COR-L47 (cell line): Measurements from ENCODE around the gene PRIMPOL.

Experiments
- DNase-seq: peaks from one replicate; lab custom pipeline; 2025; lab: John Stamatoyannopoulos, UW

The PRIMPOL gene

DNA sequence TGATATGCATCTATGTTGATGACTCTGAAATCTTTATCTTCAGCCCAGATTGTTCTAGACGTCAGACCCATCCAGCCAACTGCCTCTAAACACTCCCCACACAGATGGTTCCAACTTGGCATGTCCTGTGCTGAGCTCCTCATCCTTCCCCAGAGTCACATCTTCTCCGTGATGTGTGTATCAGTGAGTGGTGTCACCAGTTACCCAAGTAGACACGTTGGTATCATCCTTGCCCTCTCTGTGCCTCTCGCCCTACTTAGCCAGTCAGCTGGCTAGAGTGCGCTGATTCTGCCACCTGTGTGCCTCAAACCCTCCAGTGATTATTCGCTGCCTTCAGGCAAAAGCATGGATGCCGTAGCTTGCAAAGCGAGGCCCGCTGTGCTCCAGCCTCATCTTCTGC, 18.6 kb downstream of the PRIMPOL start:
- no peak for DNase-seq

DNA sequence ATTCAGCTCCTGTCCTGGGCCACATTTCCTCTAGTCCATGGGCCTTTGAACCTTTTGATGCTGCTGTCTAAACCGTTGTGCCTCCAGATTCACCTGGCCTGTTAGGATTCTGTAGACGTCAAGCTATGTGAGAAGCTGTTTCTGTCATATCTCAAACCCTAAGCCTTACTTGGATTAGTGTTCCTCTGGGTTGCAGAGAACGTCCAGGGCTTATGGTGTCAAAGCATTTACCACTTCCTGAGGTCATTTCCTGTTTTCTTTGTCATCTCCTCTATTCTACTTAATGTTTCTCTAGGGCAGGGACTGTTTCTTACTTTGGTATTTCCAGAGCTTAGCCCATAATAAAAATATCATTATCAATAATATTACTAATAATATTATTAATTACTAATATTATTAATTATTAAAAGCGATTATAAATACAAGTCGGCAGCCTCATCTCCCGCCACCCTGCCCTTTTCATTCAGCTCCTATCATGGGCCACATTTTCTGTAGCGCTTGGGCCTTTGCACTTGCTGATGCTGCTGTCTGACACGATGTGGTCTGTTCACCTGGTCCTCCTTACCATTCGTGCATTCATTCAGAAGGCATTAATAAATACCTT, 19.1 kb downstream of the PRIMPOL start:
- DNase-seq = no peak

DNA sequence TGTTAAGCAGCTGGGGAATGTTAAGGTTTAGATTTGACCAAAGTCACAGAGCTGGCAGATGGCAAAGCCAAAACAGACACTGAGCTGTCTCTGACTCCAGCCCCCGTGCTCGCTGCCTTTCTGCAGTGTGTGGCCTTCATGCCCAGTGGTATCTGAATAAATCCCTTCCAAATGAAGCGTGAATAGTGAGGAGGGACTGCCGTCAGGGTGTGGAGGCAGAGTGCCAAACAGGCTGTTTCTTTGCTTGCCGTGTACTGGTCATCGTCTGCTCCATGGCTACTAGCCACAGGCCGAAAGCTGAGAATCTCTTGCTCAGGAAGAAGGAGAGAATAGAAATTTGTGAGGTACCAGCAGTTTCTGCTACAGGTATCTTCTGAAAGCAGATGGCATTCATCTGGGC, 19.7 kb downstream of the PRIMPOL start:
- no peak for DNase-seq

DNA sequence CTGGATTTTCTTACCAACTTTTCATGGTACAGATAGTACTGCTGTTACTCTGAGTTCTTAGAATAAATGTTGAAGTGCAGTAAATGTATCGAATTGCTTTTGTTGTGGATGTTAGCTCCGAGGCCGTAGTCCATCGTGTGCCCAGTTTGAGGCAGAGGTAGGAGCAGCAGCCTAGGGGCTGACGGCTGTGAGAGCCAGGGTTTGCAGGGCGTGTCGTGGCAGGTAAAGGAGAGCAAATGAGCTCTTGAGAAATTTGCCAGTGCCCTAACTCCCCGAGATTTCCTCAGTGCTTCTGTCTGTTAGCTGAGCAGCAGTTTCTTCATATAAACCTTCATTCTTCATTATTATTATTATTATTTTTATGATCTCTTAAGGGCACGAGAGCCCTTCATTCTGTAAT, 21.6 kb downstream of the PRIMPOL start:
- DNase-seq = no peak

DNA sequence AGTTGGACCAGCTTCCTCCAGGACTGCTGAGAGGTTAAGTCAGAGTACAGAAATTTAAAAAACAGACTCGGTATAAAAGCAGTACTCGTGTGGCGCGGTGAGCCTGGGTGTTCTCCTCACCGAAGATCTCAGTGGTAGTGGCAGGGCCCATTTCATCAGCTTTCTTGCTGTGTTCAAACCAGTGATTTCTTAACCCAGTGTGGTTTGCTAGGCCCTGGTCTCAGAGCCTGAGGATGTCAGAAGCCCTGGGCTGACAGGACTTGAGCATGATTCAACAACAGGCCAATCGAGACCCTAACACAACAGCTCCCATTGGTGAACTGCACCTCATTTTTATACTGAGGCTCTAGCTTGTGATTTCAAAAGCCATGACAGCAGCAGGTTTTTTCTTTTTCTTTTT, 23.2 kb downstream of the PRIMPOL start:
- no peak for DNase-seq

DNA sequence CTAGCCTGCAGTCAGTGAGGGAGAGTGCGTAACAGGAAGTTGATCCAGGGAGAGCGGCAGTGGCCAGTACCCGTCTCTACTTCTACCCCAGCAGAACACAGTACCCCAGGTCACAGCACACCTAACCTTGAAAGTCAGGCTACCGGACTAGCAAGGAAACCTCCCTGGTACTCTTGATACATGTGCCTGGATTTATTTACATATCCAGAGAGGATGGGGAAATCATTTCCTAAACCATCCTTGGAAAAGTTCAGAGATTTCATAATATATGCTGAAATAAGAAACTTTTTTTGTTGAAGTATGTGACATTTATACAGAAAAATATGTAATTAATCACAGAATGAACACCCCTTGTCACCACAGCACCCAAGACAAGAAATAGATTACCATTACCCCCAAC, 24.5 kb downstream of the PRIMPOL start:
- no peak for DNase-seq

DNA sequence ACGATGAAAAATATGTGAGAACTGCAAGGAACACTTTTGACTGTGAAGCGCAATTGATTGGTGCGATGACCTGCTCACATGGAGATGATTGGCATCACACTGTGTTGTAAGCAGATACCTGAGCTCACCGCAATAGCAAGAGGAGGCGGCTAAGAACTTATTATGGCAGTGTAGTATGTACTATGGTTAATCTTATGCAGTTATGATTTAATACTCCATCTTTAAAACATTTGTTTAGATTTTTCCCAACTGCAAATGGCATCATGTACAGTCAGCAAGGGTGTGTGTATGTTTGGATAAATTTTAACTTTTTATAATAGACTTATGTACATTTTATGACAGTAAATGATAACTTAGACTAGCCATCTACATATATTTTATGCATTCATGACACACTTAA, 25.5 kb downstream of the PRIMPOL start:
- DNase-seq = no peak

DNA sequence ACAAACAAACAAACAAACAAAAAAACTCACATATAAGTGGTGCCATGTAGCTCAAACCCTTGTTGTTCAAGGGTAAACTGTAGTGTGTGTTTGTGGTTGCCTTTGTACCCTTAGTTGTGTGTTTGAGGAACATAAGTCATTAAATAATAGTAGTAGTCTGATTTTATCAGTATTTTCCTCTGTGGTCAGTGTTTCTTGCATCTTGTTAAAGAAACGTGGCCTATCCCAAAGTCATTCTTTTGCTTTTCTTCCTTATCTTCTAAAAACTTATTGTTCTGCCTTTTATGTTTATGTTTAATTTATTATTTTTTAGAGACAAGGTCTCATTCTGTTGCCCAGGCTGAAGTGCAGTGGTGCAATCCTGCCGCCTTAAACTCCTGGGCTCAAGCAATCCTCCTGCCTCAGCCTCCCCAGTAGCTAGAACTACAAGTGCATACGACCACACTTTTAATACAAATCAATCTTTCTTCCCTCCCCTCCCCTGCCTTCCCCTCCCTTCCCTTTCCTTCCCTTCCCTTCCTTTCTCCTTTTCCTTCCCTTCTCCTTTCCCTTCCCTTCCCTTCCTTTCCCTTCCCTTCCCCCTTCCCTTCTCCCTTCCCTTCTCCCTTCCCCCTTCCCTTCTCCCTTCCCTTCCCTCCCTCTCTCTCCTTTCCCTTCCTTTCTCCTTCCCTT, 26.4 kb downstream of the PRIMPOL start:
- no peak for DNase-seq

DNA sequence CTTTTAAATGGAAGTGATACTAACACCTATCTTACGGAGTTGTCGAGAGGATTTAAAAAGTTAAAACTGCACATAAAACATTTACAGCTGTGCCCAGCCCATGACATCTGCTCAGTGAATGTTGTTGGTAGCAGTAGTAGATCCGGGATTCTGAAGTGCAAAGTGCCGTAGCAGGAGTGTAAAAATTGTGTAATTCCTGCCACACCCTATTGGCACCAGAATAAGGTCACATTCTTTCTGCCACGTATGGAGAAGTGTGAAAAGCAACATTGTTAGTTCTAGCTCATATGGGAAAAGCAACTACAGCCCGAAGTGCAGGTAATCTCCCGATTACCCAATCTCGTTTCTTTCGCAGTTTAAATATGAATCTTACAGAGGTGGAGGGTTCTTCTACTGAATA, 31.2 kb downstream of the PRIMPOL start:
- DNase-seq = no peak

DNA sequence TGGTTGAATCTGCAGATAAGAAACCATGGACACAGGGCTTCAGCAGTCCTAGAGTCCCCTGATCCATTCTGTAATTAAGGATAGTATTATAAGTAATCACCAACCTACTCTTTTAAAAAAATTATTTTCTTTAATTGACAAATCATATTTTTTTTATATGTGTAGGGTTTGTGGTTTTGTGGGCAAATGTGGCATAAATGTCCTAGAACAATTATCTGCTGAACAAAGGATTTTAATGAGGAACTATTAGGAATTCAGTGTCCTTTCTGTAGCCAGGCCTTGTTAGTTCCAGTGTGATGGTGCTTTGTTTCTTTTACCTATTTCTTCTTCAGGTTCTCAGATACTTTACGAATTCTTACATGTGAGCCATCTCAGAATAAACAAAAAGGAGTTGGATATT, 32.4 kb downstream of the PRIMPOL start:
- no peak for DNase-seq

DNA sequence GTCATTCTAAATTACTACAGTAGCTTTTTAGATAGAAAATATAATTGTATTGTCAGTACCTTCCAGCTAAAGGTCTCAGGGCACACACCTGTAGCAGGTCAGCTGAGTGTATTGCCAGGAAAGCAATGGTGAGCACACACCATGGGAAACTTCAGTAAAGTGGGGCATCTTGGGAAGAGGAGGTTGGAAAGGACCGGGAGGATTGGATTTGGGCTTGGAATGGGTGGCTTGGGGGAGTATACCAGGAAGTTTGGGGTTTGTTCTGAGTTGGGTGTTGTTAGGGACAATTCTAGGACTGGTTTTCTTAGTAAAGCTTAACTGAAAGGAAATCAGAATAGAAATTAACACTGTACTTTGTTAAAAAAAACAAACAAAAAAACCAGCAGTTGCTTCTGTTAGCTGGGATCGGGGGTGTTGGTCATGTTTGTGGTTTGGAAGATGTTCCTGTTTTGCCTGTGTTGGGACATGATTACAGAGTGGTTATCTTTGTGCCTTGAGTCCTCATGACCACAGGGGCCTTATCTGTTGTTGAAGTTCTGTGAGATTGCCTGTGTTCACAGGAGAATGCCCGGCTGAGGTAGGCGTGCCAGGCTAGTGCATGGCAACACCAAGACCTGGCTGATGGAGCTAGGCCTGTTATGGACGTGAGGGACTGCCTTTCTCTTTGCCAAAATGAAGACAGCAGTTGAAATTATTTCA, 35.1 kb downstream of the PRIMPOL start:
- no peak for DNase-seq

DNA sequence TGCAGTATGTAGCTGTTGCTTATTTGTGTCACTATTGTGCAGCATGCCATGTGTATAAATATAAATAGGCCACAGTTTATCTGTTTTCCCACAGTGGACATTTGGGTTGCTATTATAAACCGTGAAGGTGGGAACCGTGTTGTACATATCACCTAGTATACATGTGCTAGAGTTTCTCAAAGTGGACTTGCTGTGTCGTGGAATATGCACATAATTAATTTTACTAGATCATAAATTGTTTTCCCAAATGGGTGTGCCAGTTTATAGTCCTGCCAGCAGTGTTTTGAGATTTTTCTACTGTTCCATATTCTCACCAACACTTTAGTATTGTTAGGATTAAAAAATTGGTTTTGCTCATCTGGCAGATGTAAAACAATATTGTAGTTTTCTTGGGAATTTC, 38.5 kb downstream of the PRIMPOL start:
- no peak for DNase-seq

DNA sequence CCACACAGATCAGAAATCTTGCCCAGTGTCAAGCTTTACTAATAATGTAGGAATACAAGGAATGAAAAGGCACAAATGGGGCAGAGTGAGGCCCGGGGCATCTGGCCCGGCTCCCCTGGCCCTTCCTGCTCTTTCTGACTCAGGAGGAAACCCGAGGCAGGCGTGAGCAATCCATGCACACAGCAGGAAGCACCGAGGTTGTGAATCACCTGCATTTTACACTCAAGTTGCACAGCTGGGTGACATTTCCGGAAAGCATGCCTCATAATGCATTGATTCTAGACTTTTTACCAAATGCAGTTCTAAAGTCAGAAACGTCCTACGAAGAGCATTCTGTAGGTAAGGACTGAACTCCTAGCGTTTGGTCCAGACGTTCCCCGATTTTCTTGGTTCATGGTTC, 38.9 kb downstream of the PRIMPOL start:
- no peak for DNase-seq

DNA sequence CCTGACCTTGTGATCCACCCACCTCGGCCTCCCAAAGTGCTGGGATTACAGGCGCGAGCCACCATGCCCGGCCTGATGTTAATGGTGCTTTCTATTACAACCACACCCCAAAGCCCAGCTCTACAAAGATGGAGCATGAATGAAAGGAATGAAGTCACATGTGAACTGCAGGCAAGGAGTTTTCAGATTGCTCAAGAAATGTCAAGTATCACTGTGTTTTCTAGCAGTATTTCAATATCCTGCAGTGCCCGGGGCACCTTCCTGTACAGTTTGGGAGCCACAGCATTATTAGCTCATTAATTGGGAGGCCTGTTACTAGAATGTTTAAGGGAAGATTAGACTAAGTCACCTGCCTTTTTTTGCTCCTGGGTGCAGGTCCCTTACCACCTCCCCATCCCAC, 40.1 kb downstream of the PRIMPOL start:
- no peak for DNase-seq

DNA sequence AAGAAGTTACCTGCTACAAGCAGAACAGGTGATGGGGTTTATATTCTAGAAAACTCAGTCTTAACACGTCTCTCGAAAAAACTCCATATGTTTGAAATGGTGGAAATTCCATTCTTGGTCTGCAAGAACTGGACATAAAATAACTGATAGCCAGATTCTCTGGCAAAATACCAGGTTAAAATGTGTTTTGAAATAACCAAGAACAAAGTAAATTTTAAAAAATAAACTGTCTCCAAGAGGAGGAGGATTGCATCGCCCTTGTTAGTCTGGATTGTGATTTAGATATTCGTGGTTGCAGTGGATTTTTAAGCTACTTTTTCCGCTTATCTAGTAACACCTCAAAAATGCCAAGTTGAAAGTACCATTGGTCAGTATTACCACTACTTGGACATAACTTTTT, 43.5 kb downstream of the PRIMPOL start:
- DNase-seq = no peak

DNA sequence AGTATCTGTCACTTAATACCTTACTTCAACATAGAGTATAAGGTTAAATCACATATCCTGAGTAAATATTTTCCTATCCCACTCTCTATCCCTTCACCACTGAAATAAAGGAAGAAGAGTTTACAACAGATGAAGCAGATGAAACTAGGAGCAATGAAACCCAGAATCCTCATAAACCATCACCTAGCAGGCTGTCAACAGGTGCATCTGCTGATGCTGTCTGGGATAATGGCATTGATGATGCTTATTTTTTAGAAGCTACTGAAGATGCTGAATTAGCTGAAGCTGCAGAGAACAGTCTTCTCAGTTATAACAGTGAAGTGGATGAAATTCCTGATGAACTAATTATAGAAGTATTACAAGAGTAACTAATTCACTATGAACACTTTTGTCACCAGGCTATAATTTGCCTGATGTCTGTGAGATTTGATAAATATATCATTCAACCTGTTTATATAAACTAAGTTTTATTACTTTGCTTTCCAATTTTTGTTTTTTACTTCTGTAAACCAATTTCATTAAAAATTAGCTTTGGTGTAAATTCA, 44.9 kb downstream of the PRIMPOL start:
- DNase-seq = no peak

DNA sequence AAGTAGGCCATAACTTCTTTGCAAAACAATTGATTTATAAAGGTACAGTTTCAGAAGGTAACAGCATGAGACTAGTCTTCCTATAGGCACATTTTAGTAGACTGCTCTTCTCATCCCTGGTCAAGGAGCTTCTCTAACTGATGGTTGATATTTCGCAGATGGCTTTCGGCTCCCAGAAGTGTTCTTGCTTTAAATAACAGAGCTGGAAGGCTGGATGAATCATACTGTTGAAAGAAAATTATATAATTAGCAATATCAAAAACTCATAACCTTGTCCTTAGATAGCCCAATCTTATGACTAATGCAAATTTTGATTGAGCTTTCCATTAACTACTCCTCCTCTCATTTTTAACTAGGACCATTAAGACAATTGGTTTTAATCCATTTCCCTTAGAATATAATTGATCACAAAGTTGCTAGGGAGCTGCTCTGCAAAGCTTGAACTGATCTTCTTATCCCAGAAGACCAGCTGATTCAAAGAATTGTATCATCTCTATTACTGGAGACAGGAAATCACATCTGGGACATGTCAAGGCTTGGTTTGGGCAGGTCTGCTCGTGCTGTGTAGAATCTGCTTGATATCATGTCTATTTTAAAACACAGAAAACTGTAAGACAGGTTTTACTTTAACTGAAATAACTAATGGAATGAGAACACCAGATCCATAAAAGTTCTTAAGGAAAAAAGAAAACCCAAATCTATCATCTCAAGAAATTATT, 45.8 kb downstream of the PRIMPOL start:
- no peak for DNase-seq

DNA sequence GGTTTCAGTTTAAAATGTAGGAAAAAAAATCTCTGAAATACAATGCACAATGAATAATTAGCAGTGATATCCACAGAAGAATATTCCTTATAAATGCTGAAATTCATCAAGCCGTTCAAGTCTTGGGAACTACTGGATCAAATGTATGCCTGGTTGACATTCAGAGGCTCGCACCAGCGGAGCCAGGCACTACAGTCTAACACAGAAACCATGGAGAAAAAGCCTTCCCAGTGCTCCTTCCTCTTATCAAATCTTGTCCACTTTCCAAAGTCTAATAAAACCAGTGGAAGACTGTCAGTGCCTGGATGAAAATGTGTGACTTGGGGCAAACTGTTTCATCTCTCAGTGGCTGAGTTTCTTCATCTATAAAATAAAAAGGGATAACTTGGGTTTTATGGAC, 48.4 kb downstream of the PRIMPOL start:
- DNase-seq = no peak

DNA sequence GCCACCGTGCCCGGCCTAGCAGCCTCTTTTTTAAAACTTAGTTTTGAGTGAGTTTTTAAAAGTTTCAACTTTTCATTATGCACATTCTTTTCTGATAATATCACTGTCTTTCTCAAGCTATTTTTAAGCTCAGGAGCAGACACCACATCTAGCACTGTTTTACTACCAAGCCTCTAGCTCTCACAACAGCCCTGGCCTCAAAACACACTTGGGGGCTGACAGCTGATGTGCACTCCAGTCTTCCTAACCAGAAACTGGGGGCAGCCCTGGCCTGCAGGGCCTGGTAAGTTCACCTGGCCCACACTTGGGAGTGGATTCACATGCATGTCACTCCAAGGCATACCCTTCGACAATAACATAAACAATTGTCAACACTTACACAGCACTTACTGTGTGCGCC, 50.4 kb downstream of the PRIMPOL start:
- DNase-seq = no peak

DNA sequence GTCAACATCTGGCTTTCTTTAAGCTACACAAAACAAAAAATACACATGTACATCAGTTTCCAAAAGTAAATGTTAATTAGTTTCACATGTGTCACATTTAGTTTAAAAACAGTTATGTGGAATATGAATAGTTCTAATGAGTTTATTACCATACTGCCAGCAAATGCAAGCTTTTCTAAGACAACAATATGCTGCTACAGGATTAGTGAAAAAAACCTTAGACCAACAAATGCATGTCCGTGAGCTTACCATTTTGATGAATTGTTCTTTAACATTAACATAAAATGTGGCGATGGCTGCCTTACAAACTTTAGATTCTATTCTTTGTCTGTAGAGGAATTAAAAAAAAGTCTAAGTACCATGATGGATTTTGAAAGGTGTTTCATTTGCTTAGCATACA, 52.6 kb downstream of the PRIMPOL start:
- no peak for DNase-seq

DNA sequence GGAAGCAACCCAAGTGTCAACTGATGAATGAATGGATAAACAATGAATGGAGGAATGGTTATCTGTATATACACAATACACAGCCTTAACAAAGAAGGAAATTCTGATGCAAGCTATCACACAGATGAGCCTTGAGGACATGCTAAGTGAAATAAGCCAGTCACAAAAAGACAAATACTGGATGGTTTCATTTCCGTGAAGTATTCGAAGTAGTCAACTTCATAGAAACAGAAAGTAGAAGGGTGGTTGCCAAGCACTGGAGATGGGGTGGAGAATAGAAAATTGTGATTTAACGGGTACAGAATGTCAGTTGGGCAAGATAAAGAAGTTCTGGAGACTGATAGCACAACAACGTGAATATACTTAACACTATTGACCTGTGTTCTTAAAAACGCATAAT, 56.2 kb downstream of the PRIMPOL start:
- no peak for DNase-seq

DNA sequence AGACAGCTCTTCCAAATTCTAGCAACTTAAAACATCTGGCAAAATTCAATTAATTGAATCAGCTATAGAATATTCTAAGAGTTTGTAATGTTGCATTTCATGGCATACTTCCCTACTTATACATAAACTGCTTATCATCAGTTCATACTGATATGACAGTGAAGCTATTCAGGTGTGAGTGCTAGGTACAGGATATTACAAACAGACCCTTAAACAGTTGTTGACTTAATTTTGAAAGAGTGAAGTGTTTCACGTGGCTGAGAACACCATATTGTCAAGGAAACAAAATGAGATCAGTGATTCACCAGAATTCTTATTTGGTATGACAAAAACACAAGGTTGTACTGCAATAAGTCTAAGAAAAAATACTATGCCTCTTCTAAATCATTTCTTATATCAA, 56.9 kb downstream of the PRIMPOL start:
- no peak for DNase-seq

DNA sequence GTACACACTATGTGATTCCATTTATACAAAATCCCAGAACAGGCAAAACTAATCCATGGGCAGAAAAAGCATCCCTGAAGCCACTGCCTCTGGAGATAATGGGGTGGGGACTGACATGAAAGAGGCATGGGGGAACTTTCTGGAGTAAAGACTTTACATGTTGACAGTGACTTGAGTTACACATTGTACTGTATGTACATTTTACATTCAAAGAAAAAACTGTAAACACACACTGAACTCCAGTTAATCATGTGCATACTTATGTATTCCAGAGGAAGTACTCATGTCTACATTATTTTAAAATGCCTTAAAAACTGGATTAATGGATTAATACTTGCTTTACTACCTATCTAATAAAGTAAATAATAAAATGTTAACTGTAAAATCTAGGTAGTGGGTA, 62.8 kb downstream of the PRIMPOL start:
- DNase-seq = no peak
